Stimulated activated CD8-positive, alpha-beta memory T cell treated with anti-CD3 and anti-CD28 coated beads, Interleukin-7, amount 100 ng/mL, for 4 hours (primary cell): ENCODE results near the gene NEDD8.
A peak's percentile ranks its signal among the peaks of the same experiment; 100 is the strongest.

Experiments used
- DNase-seq, 2 donors: peaks; one replicate each; pipeline ENCODE4 v3.0.0-alpha.2; 2020; ENCODE audit warnings: low read depth in 2 of 2

NEDD8 gene

DNA sequence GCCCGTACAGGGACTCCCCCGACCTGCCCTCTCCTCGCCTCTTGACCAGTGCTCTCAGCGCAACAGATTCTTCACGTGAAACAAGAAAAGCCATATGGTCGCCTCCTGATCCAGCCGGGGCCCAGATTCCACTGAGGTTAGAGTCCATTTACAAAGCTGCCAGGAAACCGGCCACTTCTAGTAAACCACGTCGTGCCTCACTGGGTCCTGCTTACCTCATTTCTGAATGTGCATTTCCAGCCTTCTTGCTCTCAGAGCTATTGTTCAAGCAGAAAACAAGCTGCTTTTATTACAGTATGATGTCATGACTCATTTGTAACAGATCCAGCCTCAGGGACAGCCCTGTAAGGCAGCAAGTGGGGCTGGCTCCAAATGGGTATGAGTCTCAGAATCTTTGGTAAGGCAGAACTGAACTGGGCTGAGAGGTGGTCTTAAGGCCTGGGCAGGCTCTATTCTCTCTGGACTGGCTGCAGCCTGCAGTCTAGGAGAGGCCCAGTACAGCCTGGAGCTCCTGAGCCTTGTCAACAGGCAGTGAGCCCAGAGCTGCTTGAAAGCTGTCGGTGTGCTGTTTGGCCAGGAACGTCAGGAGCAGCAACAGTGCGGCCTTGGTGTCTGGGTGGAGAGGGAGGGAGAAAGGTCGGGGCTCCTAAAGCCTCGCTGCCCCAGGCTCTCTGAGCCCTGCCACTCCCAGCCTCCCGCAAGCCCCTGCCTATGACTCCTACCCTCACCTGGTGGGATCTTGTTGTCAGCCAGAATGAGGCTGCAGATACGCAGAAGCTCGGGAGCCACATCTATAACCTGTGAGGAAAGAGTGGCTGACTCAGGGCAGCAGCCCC lies 52.0 kb downstream of the NEDD8 start:
- DNase-seq, result no peak

DNA sequence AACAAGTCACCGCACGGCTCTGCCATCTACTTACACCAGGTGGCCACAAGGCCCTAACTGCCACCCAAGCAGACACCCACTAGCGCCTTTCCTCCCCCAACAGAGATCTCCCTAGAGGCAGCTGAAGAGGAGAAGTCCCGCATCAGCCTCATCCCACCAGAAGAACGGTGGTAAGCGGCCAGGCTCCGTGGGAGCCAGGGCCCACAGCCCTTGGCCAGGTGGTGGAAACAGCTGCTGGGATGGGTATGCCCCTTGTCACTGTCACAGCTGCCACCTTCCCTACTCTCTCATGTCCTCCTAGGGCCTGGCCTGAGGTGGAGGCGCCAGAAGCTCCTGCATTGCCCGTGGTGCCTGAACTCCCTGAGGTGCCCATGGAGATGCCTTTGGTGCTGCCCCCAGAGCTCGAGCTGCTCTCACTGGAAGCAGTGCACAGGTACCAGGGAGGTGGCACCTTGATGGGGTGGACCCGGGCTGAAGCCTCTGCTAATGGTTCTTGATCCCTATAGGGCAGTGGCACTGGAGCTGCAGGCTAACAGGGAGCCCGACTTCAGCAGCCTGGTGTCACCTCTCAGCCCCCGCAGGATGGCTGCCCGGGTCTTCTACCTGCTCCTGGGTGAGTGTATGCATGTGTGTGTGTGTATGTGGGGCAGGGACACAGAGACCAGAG lies 52.7 kb downstream of the NEDD8 start:
- DNase-seq, result no peak

DNA sequence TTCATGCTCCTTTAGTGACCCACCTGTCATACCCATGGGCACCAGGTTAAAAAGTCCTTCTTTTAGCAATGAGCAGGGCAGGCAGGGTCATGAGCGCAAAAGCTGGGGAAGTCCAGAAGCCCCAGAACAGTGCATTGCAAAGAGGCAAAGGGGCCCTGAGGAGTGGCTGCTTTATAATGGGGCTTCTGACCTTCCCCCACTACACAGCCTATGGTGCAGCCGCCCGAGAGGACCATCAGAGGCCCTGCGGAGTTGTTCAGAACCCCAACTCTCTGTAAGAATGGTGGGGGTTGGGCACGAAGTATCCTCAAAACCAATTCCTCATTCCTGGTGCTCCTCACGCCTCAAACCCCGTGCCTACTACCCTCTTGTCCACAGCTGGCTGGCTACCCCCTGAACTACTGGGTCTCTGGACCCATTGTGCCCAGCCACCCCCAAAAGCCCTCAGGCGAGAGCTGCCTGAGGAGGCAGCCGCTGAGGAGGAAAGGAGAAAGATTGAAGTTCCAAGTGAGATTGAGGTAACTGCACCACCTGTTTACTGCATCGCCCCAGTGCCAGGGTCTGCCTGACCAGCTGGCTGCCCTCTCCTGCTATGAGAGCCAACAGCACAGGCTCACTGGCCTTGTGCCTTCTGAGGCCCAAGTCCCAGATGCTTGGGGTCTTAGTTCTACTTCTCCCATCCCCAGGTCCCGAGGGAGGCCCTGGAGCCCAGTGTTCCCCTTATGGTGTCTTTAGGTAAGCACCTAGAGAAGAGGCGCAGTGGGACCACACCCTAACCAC lies 53.6 kb downstream of the NEDD8 start:
- no peak for DNase-seq

- DNase-seq, result no peak
Observed at GRCh38 chr14:24177891-24178290, 54.3 kb downstream of the NEDD8 start.

GRCh38 chr14:24177041-24177825 lies 54.9 kb downstream of the NEDD8 start:
- DNase-seq, result no peak

- DNase-seq, result no peak
Observed at GRCh38 chr14:24176599-24176998, 55.6 kb downstream of the NEDD8 start.

- no peak for DNase-seq
Observed at GRCh38 chr14:24172871-24173281, 59.3 kb downstream of the NEDD8 start.

DNA sequence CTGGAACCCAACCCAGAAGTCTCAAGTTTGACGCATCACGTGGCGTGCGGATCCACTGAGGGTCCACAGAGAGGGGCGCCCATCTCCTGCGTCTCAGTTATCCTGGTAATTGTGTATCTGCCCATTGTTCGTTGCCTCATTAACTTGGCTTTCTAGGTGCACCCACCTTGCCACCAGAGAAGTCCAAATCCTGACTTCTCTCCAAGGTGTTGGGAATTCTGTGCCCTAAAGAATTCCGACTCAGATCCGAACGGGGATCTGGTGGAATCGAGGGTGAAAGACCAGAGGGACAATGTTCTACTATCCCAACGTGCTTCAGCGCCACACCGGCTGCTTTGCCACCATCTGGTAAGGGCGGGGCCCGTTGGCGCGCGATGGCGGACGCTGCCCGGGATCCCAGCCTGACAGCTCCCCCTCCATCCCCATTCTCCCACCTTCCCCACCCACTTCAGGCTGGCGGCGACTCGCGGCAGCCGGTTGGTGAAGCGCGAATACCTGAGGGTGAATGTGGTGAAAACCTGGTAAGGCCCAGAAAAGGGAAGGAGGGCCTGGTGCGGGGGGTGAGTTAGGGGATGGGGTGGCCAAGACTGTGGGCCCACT lies 59.8 kb downstream of the NEDD8 start:
- DNase-seq, result no peak

DNA sequence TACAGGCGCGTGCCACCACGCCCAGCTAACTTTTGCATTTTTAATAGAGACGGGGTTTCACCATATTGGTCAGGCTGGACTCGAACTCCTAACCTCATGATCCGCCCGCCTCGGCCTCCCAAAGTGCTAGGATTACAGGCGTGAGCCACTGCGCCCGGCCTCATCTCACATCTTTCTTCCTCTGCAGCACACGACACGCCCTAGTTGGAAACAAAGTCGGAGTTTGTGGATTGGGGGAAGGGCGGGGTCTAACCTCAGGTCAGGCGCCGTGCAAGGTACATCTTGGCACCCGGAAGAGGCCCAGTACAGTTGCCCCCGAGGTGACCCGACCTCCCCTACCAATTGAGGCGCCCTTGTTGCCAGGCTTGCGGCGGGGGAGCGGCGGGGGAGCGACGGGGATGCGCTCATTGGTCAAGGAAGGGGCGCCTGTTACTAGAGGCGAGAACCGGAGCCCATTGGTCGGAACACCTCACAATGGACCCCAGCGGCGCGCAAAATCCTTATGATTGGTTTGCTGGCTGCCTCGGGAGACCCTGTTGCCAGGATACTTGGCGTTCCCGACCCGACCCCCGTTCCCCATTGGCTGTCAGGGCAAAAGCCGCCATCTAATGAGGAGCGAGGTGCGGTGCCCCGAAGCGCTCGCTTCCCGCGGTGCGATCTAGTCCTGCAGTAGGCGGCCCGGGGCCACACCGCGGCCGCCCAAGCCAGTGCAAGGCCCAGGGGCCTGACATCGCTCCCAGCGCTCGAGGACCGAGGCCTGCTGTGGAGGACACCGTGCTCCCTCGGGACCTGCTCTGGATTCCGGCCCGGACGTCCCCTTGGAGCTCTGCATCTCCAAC lies 60.5 kb downstream of the NEDD8 start, which contains the start of gene REC8:
REC8 (plus strand) TSS at position 659 of the 839 bp plus-strand sequence. CDS start 473 bp downstream, outside the sequence.
- peak; percentile 52 to 59 for DNase-seq

DNA sequence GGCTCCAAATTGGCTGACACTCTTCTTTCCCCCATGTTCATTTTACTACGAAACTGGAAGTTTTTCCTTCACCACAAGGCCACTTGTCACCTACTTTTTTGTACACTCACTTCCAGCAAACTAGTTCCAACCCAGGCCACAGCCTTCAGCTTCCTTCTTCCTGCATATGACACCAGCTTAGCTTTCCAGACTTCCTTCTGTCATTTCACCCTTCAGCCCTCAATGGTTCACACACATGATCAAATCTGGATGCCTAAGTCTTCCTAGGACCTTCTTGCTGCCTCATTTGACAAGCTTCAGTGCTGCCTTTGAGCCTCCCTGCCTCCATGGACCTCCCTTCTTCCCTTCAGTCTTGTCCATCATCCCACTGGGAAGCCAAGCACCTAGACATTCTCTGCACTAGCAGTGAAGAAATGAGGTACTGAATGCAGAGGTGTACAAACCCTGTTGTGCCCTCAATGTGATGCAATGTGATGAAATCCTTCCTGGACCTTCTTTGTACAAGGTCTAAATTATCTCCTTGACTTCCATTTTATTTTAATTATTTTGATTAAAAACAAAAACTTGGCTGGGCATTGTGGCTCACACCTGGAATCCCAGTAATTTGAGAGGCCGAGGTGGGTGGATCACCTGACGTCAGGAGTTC lies 64.6 kb downstream of the NEDD8 start:
- DNase-seq, result no peak
